DMS53 treated with DMSO at 0.1 percent for 48 hours (cell line): Measurements from ENCODE around the gene SEC63.
"Not testable (repeated sequence)": the region's sequence is repeated elsewhere in the genome, so short reads cannot be mapped to it uniquely, and the experiment has no call there.

Experiments used
- DNase-seq: peaks from one replicate; lab custom pipeline; 2025; ENCODE audit not compliant: unreplicated experiment; lab: John Stamatoyannopoulos, UW

Gene SEC63

GRCh38 chr6:107866606-107867301 lies 91.3 kb downstream of the SEC63 start:
- peak; percentile 23 for DNase-seq

DNA sequence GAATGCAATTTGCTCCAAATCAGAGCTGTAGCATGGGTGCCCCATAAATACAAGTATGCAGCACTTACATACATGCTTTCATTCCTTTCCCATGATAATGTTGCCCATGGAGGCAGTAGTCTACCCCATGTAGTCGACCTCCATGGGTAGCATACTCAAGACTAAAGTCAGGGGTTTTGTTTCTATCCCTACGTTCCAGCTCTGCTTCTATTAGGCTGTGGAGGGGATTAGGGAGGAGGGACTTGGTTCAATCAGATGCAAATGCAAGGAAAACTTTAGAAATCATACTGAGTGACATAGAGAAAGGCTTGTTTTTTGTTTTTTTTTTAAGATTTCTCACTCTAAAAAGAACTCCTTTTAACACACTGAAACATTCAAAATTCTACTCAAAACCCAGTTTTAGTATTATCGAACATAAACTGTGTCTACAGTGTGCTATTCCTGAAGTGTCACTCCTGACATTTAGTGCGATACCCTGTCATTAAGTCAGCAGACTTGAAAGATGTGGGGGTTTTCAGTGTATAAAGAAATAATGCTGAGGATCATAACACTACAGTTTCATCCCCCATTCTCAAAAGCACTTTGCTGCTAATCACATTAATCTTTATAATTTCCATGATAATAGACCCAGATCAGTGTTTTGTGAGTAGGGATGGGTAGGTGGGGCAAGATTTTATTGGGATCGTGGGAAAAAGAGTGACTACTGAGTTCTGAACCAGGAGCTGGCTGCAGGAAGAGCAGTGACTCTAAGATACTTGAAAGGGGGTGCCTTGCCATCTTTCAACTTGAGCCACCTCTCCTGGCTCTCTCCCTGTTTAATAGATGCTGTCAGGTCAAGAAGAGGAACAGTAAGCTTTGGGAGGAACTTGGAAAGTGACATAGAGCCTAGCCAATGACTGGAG lies 93.5 kb downstream of the SEC63 start:
- no peak for DNase-seq

GRCh38 chr6:107862383-107862782 lies 95.6 kb downstream of the SEC63 start:
- no peak for DNase-seq

DNA sequence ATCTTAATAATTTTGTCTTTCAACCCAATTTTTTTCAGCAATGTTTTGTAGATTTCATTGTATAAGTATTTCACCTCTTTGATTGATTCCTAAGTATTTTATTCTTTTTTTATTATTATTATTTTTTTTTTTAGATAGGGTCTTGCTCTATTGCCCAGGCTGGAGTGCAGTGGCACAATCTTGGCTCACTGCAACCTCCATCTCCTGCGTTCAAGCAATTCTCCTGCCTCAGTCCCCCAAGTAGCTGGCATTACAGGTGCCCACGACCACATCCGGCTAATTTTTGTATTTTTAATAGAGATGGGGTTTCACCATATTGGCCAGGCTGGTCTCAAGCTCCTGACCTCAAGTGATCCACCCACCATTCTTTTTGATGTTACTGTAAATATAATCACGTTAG lies 97.0 kb downstream of the SEC63 start:
- not testable (repeated sequence) for DNase-seq

DNA sequence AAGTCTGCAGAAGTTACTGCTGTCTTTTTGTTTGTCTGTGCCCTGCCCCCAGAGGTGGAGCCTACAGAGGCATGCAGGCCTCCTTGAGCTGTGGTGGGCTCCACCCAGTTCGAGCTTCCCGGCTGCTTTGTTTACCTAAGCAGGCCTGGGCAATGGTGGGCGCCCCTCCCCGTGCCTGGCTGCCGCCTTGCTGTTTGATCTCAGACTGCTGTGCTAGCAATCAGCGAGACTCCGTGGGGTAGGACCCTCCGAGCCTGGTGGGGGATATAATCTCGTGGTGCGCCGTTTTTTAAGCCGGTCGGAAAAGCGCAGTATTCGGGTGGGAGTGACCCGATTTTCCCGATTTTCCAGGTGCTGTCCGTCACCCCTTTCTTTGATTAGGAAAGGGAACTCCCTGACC lies 97.9 kb downstream of the SEC63 start:
- not testable (repeated sequence) for DNase-seq

DNA sequence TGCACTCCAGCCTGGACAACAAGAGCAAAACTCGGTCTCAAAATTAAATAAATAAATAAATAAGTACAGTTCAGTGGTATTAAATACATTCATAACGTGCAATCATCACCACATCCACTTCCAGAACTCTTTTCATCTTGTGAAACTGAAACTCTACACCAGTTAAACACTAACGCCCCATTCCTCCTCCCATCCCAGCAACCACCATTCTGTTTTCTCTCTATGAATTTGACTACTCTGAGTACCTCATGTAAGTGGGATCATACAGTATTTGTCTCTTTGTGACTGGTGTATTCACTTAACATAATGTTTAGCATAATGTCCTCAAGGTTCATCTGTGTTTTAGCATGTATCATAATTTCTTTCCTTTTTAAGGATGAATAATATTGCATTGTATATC lies 104.8 kb downstream of the SEC63 start:
- no peak for DNase-seq

DNA sequence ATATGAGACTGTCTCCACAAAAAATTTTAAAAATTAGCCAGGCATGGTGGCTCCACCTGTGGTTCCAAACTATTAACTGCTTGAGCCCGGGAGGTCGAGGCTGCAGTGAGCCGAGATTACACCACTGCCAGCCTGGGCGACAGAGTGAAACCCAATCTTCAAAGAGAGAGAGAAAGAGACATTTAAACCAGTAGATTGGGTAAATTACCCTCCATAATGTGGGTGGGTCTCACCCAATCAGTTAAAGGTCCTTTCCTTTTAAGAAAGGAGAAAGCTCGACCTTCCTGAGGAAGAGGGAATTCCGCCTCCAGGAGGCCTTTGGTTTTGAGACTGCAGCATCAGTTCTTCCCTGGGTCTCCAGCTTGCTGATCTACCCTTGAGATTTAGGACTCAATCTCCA lies 108.7 kb downstream of the SEC63 start:
- DNase-seq, result no peak

- peak; percentile 56 for DNase-seq
These were observed 109.9 kb downstream of the SEC63 start for GRCh38 chr6:107847844-107848802.

DNA sequence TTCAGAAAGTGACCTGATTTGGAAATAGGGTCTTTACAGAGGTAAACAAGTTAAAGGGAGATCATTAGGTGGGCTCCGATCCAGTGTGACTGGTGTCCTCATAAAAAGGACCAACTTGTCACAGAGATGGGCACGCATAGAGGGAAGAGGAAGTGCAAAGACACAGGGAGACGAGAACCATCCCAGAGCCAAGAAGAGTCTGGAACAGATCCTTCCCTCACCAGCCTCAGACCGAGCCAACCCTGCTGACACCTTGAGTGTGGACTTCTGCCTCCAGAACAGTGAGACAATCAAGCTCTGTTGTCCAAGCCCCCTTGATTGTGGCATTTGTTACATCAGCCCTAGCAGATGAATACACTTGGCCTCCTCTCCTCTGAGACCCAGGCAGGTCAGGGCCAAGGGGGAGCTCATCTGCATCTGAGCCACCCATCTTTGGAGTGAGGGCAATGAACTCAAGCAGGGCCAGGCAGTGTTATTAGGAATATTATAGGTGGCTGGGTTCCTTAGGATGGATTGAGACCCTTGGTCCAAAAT lies 111.7 kb downstream of the SEC63 start:
- DNase-seq, result no peak

DNA sequence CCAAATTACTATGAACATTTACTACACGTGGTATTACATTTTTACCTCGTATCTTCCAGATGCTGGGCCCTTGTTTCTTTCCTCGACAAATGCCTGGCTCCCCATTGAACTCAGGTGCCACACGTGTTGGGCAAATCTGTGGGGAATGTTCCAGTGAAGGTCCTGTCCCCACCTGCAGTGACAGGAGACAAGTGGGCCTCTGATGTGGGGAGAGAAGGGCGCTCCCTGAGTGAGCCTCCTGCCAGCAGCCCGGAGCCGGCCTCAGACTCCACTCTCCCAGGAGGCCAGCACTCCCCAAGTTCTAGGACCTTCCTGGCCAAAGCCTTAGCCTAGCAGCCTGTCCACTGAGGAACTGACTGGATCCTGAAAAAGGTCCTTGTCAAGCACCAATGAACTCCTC lies 112.2 kb downstream of the SEC63 start:
- no peak for DNase-seq

GRCh38 chr6:107843400-107843799 lies 114.6 kb downstream of the SEC63 start:
- no peak for DNase-seq

DNA sequence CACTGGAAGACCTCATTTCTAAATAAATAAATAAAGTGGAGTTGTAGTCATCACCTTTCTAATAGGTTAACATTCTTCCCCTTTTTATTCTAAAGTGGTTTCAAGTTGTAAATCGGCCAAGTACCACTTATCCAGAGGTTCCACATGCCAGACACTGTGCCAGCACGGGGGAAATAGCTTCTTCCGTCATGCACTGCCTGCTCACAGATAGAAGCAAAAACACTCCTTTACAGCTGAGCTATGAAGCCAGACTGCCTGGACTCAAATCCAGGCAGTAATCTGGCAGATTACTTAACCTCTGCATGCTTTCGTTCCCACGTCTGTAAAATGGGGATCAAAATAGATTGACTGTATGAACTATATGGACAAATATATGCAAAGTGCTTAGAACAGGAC lies 116.7 kb downstream of the SEC63 start:
- DNase-seq, result no peak

GRCh38 chr6:107840636-107841274 lies 117.3 kb downstream of the SEC63 start:
- DNase-seq, result no peak

- DNase-seq, result no peak
These were observed 124.9 kb downstream of the SEC63 start for GRCh38 chr6:107833136-107833535.

DNA sequence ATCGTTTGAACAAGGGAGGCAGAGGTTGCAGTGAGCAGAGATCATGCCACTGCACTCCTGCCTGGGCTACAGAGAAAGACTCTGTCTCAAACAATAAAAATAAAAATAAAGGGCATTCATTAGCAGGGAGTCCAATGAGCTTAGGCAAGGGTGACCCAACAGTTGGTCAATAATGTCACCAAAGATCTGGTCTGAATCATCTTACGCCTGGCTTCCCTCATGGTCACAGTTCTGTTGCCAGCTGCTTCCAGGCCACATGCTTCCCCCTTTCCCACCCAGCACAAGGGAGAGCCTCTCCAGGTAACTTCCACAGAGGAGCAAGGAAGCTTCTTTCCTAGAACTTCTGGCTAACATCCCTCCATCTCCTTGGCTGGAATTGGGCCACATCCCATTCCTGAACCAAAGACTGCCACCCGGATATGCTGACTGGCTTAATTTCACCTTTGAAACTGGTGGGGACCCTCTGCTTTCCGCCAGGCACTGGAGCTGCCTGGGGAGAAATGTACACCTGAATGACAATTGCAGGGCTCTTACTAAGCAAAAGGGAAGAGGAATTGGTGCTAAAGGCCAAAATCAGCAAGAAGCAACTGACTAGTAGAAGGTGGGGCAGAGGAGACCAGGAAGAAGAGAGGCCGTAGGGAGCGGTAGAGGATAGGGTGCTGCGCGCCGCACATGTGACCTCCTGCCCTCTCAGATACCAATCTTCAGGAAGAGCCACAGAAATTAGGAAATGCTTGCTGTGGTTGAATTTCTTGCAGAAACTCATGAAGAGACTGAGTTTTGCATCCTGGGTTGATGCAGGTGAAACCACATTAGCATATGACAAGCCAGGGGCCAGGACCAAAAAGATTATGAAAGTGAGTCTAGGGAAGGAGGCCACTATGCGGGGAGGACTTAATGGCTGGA lies 125.6 kb downstream of the SEC63 start:
- DNase-seq, result no peak

- DNase-seq, result no peak
These were observed 127.9 kb downstream of the SEC63 start for GRCh38 chr6:107830060-107830459.

GRCh38 chr6:107827541-107827940 lies 130.5 kb downstream of the SEC63 start:
- no peak for DNase-seq

DNA sequence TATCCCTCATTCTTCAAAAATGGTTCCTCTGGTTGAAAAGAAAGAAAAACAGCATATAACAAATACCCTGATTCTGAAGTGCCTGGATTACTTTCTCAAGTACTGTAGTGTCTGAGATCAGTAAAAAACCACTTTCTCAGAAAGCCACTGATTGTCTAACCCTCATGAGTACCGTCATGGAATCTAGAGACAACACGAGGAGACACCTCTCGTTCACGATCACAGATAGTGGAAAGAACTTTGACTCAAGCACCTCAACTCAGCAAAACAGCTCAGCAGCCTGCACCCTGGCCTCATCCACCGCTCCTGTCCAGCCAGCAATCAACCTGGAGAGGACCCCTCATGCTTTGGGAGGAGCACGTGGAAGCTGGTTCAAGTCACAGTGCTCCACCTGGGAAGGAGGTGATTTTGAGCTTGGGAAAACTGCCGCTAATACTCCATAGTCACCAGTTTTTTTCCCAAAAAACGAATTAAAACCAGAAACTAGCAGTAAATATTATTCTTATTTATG lies 134.9 kb downstream of the SEC63 start:
- DNase-seq, result no peak
